ENCODE data around the gene ZRANB1.

The ZRANB1 gene

DNA sequence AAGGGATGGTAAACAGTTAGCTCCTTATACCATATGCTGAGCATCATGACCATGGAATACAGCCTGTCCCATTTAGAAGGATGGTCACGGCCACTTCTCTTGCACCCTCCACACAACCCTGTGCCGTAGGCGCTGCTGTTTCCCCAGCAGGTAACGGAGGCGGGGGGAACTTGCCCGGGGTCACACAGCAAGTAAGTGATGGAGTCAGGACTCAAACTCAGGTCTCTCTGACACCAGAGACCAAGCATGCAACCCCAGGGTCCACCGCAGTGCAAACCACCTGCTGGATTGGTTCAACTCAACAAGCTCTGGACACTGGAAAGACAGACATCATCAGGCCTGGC, 71.6 kb downstream of the ZRANB1 start:
- Histone ChIP-seq H3K27me3 (no peaks in the 10 kb centered on the region), H3K4me1 (ENCODE audit: control insufficient read depth in 1 of 2, insufficient read depth in 1 of 2, low read depth in 1 of 2, low read length in 1 of 2) (peaks cover 10 to 14% of the 10 kb centered on the region in 2 experiments), H3K4me3 (ENCODE audit: low read depth in 1 of 2, low read length in 1 of 2) (no peak overlapping the region), H3K27ac (no peak overlapping the region), H3K36me3 (peaks cover 42% of the 10 kb centered on the region), H3K9me3 (no peaks in the 10 kb centered on the region)
- TF ChIP-seq, protein P1, sequence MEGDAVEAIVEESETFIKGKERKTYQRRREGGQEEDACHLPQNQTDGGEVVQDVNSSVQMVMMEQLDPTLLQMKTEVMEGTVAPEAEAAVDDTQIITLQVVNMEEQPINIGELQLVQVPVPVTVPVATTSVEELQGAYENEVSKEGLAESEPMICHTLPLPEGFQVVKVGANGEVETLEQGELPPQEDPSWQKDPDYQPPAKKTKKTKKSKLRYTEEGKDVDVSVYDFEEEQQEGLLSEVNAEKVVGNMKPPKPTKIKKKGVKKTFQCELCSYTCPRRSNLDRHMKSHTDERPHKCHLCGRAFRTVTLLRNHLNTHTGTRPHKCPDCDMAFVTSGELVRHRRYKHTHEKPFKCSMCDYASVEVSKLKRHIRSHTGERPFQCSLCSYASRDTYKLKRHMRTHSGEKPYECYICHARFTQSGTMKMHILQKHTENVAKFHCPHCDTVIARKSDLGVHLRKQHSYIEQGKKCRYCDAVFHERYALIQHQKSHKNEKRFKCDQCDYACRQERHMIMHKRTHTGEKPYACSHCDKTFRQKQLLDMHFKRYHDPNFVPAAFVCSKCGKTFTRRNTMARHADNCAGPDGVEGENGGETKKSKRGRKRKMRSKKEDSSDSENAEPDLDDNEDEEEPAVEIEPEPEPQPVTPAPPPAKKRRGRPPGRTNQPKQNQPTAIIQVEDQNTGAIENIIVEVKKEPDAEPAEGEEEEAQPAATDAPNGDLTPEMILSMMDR (IDR thresholded peaks at IDR 0.05) = no peak

DNA sequence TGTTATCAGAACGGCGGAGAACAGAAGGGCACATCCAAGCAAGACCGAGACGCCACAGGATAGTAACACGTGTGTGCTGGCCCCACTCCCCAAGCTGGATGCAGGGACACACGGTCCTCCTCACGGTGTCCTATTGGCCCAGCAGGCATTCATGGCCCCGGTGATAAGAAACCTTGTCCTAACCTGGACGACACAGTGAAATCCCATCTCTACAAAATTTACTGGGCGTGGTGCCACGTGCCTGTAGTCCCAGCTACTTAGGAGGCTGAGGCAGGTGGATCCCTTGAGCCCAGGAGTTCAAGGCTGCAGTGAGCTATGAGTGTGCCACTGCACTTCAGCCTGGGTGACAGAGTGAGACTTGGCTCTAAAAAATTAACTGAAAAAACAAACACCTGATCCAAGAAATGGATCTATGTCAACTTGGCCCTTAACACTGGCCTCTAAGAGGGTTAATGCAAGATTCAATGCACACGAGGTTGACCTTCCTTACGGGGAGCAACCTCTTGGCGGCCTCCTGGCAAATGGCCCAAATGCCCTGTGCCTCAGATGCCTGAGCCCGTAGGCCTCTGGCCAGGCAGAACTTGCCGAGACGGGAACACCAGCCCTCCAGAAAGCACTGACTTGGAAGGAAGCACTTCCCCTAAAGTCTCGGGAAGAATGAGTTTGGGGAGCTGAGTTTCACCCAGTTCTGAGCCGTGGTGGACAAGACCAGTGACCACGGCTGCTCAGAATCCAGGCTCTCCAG, 72.3 kb downstream of the ZRANB1 start:
- H3K27ac ChIP-seq = no peak overlapping the region
- H3K36me3 ChIP-seq = peaks cover 42% of the 10 kb centered on the region
- no peaks in the 10 kb centered on the region for H3K9me3 ChIP-seq
- H3K27me3 ChIP-seq = no peaks in the 10 kb centered on the region
- TF ChIP-seq, protein P1 (IDR thresholded peaks at IDR 0.05) = no peak
- H3K4me3 ChIP-seq (ENCODE audit: low read depth in 1 of 2, low read length in 1 of 2) = no peak overlapping the region
- peaks cover 2 to 10% of the 10 kb centered on the region in 2 experiments for H3K4me1 ChIP-seq (ENCODE audit: control insufficient read depth in 1 of 2, insufficient read depth in 1 of 2, low read depth in 1 of 2, low read length in 1 of 2)

DNA sequence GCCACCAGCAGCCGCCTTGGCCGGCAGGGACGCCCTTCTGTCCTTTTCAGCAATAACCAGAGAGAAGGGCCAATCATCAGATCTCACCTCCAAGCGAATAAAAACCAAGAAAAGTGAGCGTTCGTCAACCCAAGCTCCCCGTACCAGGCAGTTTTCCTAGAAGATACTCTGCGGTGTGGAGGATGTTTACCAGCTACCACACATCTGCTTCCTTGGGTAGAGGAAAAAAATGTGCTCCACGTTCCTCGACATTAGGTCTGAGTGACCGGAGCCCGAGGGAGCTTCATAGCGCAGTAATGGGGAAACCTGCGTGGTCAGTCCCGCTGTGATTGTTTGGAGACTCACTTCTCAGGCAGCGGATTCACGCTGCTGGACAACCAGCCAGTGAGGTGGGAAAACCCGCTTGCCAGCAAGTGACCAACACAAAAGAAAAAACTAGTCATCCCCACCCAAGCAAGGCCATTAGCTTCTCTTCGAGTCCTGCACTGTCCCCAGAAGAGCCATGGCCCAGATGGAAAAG, 73.0 kb downstream of the ZRANB1 start:
- H3K27ac ChIP-seq = no peak overlapping the region
- H3K4me1 ChIP-seq (ENCODE audit: control insufficient read depth in 1 of 2, insufficient read depth in 1 of 2, low read depth in 1 of 2, low read length in 1 of 2) = peaks cover 0 to 4% of the 10 kb centered on the region in 2 experiments
- TF ChIP-seq, protein P1 (IDR thresholded peaks at IDR 0.05) = no peak

DNA sequence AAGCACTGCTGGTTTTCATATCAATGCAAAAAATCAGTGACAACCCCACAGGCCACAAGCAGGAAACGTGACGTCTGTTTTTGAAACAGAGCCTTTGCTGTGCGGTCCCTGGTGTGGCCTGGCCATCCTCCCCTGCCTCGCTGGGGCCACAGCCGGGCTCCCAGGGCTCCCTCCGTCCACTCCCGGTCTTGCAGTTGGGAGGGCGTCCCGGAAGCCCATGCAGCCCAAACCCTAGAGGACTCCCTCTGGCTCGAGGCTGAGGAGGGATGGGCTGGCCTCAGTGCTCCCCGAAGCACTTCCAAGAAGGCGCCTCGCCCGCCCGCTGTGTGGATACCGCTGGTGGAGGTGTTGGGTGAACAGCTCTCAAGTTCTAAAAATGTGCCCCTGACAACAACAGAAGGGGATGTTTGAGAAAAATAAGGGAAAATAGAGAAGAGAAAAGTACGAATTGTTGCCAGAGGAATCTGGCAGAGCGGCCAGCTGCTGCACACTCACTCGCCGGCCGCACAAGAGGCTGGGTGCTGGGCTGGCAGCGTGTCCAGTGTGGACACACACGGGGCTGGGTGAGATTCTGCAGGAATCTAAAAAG, 73.5 kb downstream of the ZRANB1 start:
- Histone ChIP-seq H3K9me3 (no peaks in the 10 kb centered on the region), H3K36me3 (peaks cover 42% of the 10 kb centered on the region), H3K4me3 (ENCODE audit: low read depth in 1 of 2, low read length in 1 of 2) (no peak overlapping the region), H3K4me1 (ENCODE audit: control insufficient read depth in 1 of 2, insufficient read depth in 1 of 2, low read depth in 1 of 2, low read length in 1 of 2) (peaks cover 0 to 4% of the 10 kb centered on the region in 2 experiments), H3K27me3 (no peaks in the 10 kb centered on the region), H3K27ac (no peak overlapping the region)
- TF ChIP-seq, protein P1 (IDR thresholded peaks at IDR 0.05) = no peak

More for the DNA sequence above, 73.0 kb downstream of the ZRANB1 start:
- peaks cover 42% of the 10 kb centered on the region for H3K36me3 ChIP-seq
- H3K4me3 ChIP-seq (ENCODE audit: low read depth in 1 of 2, low read length in 1 of 2) = no peak overlapping the region
- H3K27me3 ChIP-seq = no peaks in the 10 kb centered on the region
- no peaks in the 10 kb centered on the region for H3K9me3 ChIP-seq

DNA sequence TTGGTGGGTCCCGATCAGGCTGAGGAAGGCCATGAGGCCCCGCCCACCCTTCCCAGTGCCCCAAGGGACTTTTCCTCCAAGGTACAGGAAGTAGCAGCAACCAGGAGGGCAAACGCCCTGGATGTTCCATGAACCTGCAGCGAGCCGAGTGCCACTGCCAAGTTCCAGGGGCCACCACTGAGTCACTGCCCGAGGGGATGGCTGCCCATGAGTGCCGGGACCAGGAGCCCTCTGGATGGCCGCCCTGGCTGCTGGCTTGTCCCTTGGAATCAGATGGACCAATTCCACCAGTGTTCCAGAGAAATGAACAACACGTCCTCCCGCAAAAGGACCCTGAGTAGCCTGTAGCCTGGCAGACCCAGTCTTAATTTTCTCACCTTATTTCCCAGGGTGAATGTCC, 74.2 kb downstream of the ZRANB1 start:
- H3K4me1 ChIP-seq (ENCODE audit: control insufficient read depth in 1 of 2, insufficient read depth in 1 of 2, low read depth in 1 of 2, low read length in 1 of 2) = peaks cover 0 to 4% of the 10 kb centered on the region in 2 experiments
- H3K36me3 ChIP-seq = peaks cover 42% of the 10 kb centered on the region
- no peaks in the 10 kb centered on the region for H3K27me3 ChIP-seq
- H3K4me3 ChIP-seq (ENCODE audit: low read depth in 1 of 2, low read length in 1 of 2) = no peak overlapping the region
- H3K27ac ChIP-seq = no peak overlapping the region
- TF ChIP-seq, protein P1 (IDR thresholded peaks at IDR 0.05) = no peak
- no peaks in the 10 kb centered on the region for H3K9me3 ChIP-seq
